Measurements from ENCODE around the gene ADRM1.

The ADRM1 gene

DNA sequence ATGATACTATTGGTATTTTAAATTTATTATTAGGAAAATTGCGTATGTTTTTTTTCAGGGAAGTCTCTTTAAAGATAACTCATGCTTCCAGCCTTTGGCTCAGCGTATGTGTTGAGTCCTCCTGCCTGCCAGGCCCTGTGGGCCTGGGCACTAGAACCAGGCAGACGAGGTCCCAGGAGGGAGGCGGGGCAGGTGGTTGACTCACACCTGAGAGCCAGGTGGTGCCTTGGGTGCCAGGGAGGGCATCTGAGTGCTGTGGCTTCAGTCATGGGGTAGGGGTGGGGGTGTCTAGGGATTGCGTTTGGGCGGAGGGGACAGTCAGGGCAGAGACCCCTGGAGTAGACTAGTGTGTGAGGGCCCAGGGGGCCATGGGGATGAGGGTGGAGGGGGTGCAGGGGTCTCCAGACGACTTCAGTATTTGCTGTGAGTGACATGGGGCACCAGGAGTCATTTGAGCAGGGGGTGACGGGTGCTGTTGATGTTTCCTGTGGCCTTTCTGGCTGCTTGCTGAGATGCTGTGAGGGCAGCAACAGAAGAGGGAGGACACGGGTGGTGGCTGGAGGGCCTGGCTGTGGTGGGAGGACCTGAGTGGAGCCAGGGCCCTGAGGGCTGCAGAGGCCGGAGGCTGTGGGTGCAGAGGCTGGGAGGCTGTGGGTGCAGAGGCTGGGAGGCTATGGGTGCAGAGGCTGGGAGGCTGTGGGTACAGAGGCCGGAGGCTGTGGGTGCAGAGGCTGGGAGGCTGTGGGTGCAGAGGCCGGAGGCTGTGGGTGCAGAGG, 14.8 kb upstream of the ADRM1 start:
- Mint-ChIP-seq H3K27ac (peak overlapping the region; percentile 72 to 96), H3K4me3 (no peak overlapping the region), H3K9me3 (no peaks in the 10 kb centered on the region), H3K4me1 (no peaks in the 10 kb centered on the region), H3K27me3 (no peaks in the 10 kb centered on the region)
- ATAC-seq: no peak
- no peak for DNase-seq

DNA sequence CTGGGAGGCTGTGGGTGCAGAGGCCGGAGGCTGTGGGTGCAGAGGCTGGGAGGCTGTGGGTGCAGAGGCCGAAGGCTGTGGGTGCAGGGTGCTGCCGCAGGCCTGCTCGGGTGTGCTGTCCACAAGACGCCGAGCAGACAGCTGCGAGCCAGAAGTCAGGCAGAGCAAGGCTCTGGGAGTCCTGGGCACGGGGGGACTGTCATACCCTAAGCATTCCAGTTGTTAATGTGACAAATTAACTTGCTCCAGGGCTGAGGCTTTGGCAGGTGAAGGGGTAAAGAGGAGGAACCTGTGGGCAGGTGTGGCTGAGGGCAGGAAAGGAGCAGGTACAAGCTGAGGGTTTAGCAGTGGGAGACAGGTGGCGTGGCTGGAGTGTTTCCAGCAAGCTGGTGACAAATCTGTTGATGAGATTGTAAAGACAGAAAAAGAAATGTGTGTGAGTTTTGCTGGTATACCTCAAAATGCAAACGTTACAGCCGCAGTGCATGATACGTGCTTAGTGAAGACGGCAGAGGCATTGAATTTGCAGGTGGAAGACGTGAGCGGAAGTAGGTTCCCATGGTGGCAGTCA, 14.2 kb upstream of the ADRM1 start:
- DNase-seq (no peak), ATAC-seq (no peak)
- no peaks in the 10 kb centered on the region for H3K4me1 Mint-ChIP-seq
- H3K4me3 Mint-ChIP-seq: no peak overlapping the region
- H3K27me3 Mint-ChIP-seq: no peaks in the 10 kb centered on the region
- H3K9me3 Mint-ChIP-seq: no peaks in the 10 kb centered on the region
- peak overlapping the region in 1 of 2 donors; percentile 72 for H3K27ac Mint-ChIP-seq

GRCh38 chr20:62289131-62289530, 13.7 kb upstream of the ADRM1 start:
- H3K9me3 Mint-ChIP-seq: no peaks in the 10 kb centered on the region
- no peaks in the 10 kb centered on the region for H3K4me1 Mint-ChIP-seq
- no peak overlapping the region for H3K4me3 Mint-ChIP-seq
- H3K27me3 Mint-ChIP-seq: no peaks in the 10 kb centered on the region
- H3K27ac Mint-ChIP-seq: no peak overlapping the region
- ATAC-seq: no peak
- no peak for DNase-seq

DNA sequence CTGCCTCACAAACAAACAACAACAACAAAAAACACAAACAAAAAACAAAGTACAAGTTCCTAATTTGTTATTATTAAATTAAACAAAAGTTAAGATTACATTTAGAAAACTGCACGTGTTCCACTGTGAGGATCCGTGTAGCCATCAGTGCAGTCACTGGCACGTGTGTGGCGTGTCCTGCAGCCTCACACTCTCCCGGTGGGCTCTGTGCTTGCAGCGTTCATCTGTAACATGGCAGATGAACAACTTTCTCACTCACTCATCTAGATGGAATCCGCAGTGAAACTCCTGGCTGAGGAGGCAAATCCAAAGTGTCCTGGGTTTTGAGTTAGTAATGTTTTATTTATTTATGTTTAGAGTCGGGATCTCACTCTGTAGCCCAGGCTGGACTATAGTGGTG, 12.9 kb upstream of the ADRM1 start:
- no peak overlapping the region for H3K27ac Mint-ChIP-seq
- DNase-seq: no peak
- no peaks in the 10 kb centered on the region for H3K4me1 Mint-ChIP-seq
- H3K9me3 Mint-ChIP-seq: no peaks in the 10 kb centered on the region
- ATAC-seq: no peak
- H3K4me3 Mint-ChIP-seq: no peak overlapping the region
- no peaks in the 10 kb centered on the region for H3K27me3 Mint-ChIP-seq

GRCh38 chr20:62291251-62292066, 11.3 kb upstream of the ADRM1 start:
- Mint-ChIP-seq H3K9me3 (no peaks in the 10 kb centered on the region), H3K27ac (peak overlapping the region in 1 of 2 donors; percentile 81), H3K4me1 (no peaks in the 10 kb centered on the region), H3K27me3 (no peaks in the 10 kb centered on the region), H3K4me3 (no peak overlapping the region)
- DNase-seq: no peak
- peak; percentile 56 for ATAC-seq

- H3K27me3 Mint-ChIP-seq: no peaks in the 10 kb centered on the region
- H3K9me3 Mint-ChIP-seq: no peaks in the 10 kb centered on the region
- no peak overlapping the region for H3K4me3 Mint-ChIP-seq
- no peaks in the 10 kb centered on the region for H3K4me1 Mint-ChIP-seq
- DNase-seq (no peak), ATAC-seq (peak; percentile 9)
- no peak overlapping the region for H3K27ac Mint-ChIP-seq
Measured at GRCh38 chr20:62292108-62292507, 10.7 kb upstream of the ADRM1 start.

GRCh38 chr20:62293111-62293784, 9.5 kb upstream of the ADRM1 start:
- DNase-seq (no peak), ATAC-seq (no peak)
- H3K27me3 Mint-ChIP-seq: no peaks in the 10 kb centered on the region
- no peaks in the 10 kb centered on the region for H3K9me3 Mint-ChIP-seq
- H3K4me3 Mint-ChIP-seq: no peak overlapping the region
- no peaks in the 10 kb centered on the region for H3K4me1 Mint-ChIP-seq
- no peak overlapping the region for H3K27ac Mint-ChIP-seq

DNA sequence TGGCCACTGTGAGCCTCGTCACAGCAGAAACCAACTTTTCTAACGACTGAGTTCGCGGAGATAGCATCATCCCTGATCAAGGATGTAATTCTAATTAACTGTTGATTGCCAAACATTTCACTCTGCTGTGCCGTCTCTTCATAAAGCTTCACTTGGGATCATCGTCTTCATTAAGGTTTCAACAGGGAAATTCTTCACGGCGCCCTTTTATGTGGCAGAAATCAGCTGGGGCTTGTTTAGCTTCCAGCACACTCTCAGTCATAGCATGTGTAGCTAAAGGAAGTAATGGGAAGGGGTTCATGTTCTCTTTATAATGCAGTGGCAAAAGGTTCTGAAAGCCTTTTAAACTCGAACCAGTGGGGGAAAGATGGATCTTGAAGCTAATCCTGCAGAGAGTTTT, 8.9 kb upstream of the ADRM1 start:
- Mint-ChIP-seq H3K27ac (peak overlapping the region in 1 of 2 donors; percentile 77), H3K4me1 (no peaks in the 10 kb centered on the region), H3K4me3 (no peak overlapping the region), H3K9me3 (no peaks in the 10 kb centered on the region), H3K27me3 (no peaks in the 10 kb centered on the region)
- DNase-seq (no peak), ATAC-seq (no peak)

GRCh38 chr20:62294516-62294915, 8.3 kb upstream of the ADRM1 start:
- Mint-ChIP-seq H3K4me1 (no peaks in the 10 kb centered on the region), H3K4me3 (no peak overlapping the region), H3K9me3 (no peaks in the 10 kb centered on the region), H3K27ac (no peak overlapping the region), H3K27me3 (no peaks in the 10 kb centered on the region)
- ATAC-seq (no peak), DNase-seq (no peak)

- Mint-ChIP-seq H3K4me3 (no peak overlapping the region), H3K27me3 (no peaks in the 10 kb centered on the region), H3K9me3 (no peaks in the 10 kb centered on the region), H3K4me1 (peaks cover 15% of the 10 kb centered on the region), H3K27ac (no peak overlapping the region)
- DNase-seq (no peak), ATAC-seq (no peak)
Measured at GRCh38 chr20:62296724-62297448, 5.9 kb upstream of the ADRM1 start.

DNA sequence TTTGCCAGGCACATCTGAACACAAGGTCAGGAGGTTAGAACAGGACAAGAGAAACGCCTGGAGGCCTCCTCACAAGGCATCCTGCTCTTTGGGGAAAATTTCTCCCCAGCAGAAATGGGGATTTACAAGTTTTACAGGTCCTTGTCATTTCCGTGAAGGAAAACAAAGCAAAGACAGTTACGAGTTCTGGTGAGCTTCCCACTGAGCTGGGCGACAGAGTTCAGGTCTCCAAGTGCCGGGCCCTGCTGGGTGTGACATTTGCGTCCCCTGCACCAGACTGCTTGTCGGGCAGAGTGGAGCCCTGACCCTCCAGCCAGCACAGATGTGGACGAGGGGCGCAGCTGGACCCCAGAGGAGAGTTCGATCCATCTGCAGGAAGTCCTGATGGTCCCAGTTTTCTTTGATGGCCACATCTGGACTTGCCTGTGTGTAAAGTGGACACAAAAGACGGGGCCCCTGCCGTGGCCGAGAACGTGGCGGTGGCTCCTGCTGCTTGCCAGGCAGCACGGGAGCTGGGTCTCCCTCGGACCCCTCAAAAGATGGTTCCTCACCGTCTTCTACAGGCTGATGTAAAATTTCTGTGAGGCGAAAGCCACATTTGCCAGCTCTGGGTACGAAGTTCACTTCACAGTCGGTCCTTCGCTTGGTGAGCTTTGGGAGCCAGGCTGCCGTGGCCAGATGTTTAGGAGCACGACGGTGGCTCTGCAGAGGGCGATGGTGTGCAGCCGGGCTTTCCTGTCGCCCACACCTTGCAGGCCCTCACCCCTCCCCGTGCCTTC, 5.2 kb upstream of the ADRM1 start:
- ATAC-seq (no peak), DNase-seq (no peak)
- H3K27ac Mint-ChIP-seq: no peak overlapping the region
- no peaks in the 10 kb centered on the region for H3K27me3 Mint-ChIP-seq
- peaks cover 20% of the 10 kb centered on the region for H3K4me1 Mint-ChIP-seq
- H3K9me3 Mint-ChIP-seq: no peaks in the 10 kb centered on the region
- H3K4me3 Mint-ChIP-seq: no peak overlapping the region

DNA sequence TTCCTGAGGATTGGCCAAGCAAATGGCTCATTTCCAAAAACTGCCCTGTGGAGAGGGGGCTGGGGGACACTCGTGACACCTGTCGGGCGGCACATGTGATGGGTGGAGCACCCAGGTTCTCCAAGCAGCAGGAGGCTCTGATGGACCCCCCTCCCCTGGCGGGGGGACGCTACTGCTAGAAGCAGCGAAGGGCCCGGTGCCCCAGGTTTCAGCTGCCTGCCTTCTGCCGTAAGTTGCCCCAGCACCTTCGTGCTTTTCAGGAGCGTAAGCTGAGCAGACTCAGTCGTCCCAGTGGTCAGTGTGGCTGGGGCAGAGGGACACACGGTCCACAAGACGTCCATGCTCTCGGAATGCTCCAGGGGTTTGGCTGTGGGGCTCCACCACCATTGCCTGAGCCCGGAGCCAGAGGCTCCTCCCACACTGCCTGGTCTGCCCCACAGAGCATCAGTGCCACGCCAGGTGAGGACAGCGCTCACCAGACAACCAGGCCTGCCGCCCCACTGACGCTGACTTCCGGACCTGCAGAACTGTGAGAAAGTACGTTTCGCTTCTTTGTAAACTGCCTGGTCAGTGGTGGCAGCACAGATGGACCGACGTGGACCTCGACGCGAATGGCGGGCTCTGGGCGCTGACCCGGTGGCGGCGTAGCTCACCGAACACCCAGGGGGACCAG, 4.1 kb upstream of the ADRM1 start:
- no peaks in the 10 kb centered on the region for H3K27me3 Mint-ChIP-seq
- DNase-seq: no peak
- no peak overlapping the region for H3K27ac Mint-ChIP-seq
- H3K4me3 Mint-ChIP-seq: no peak overlapping the region
- H3K9me3 Mint-ChIP-seq: no peaks in the 10 kb centered on the region
- H3K4me1 Mint-ChIP-seq: peaks cover 24% of the 10 kb centered on the region
- ATAC-seq: no peak

DNA sequence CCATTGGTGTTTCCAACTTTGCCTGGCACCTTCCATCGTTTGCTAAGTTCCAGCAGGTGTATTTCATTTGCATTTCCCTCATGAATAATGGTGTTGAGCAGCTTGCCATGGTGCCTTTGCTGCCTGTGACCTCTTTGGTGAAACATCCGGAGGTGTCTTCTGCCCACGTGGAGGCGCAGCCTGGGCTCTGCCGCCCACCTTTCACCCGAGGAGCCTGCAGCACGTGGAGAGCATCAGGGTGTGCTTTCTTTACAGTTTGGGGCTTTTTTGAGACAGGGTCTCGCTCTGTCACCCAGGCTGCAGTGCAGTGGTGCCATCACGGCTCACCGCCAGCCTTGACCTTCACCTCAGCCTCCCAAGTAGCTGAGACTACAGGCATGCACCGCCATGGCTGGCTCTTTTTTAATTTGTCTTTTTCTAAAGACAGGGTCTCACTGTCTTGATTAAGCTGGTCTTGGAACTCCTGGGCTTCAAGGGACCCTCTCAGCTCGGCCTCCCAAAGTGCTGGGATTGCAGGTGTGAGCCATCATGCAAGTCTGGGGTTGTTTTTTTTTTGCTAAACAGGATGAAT, 3.0 kb upstream of the ADRM1 start:
- no peak for ATAC-seq
- Mint-ChIP-seq H3K4me3 (no peak overlapping the region), H3K9me3 (no peaks in the 10 kb centered on the region), H3K27me3 (no peaks in the 10 kb centered on the region), H3K4me1 (peaks cover 34% of the 10 kb centered on the region), H3K27ac (peak overlapping the region in 1 of 2 donors; percentile 42)
- no peak for DNase-seq

DNA sequence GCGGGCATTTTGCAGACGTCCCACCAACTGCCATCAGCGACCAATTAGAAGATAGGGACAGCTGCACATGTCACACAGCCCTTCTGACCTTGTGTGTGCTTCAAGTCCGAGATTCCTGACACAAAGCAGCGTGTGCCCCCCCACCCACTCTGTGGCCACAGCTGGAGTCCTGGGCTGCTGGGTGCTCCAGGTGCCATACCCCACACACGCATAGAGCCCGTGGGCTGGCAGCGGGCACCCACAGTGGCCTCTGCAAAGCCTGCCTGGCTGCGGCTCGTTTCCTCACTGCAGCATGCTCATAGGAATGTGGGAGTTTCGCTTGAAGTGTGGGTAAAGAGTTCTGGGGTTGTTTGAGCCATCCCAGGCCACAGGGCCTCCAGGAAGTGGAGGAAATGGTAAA, 2.5 kb upstream of the ADRM1 start:
- H3K9me3 Mint-ChIP-seq: no peaks in the 10 kb centered on the region
- H3K4me3 Mint-ChIP-seq: no peak overlapping the region
- peak overlapping the region in 1 of 2 donors; percentile 40 for H3K27ac Mint-ChIP-seq
- DNase-seq (no peak), ATAC-seq (no peak)
- H3K4me1 Mint-ChIP-seq: peaks cover 40% of the 10 kb centered on the region
- no peaks in the 10 kb centered on the region for H3K27me3 Mint-ChIP-seq

Data from stimulated activated naive CD8-positive, alpha-beta T cell treated with anti-CD3 and anti-CD28 coated beads, Interleukin-15, amount 100 ng/mL, for 72 hours (primary cell).